GM10248 (cell line): Measurements from ENCODE around the gene IRF2.

Experiments
- CTCF ChIA-PET: fragments of 300-600 bp; sonication (Branson Sonifier 250); formaldehyde crosslinking; extraction: SDS; loops from one replicate; lab custom pipeline; 2021; ENCODE audit warnings: antibody characterized with exemption; lab: Yijun Ruan, JAX
- POLR2A ChIA-PET: fragments of 350-650 bp; sonication (Branson Sonifier 250); formaldehyde crosslinking; extraction: SDS; loops from one replicate; lab custom pipeline; 2020; ENCODE audit warnings: antibody characterized with exemption; lab: Yijun Ruan, JAX
- DNase-seq: peaks from one replicate; pipeline ENCODE4 v3.0.0; 2012; ENCODE audit errors: extremely low spot score
- TF ChIP-seq, protein P1 (sequence below): IDR thresholded peaks from 2 replicates; pipeline ENCODE4 v1.5.1; 2012; ENCODE audit warnings: mild to moderate bottlenecking, low read depth; ENCODE audit errors: extremely low read depth, missing control alignments, control extremely low read depth

The IRF2 gene

DNA sequence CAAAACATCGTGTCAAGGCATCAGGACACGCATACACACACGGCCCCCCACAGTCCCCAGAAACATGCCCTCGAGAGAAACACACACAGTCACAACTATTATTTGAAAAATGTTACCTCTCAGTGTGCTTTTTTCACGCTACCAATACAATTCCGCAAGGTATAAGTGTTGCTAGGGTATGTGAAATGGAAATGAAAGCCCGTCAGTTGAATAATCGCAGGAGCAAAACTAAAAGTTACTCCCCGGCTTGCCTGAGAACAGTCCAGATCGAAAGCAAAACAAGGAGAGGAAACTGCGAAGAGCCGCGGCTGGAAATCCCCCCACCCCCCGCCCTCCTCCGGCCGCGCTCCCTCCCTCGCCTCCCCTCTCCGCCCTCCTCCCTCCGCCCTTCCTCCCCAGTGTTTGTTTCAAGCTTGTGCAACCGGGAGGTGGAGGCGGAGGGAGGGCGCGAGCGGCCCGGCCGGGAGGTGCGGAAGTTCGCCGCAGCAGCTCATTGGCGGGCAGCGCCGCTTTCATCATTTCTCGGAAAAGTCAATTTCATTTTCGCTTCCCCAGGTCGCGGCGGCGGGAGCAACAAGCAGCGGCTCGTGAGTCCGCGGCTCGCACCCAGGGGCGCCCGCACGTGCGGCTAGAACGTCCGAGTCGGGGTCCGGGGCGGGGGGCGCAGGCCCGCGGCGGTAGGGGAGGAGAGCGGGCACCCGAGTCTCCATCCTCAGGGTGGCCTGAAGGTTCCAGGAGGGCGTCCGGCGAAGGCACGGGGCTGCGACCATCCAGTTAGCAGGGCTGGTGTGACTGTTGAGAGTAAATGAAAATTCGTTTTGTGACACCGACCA, at the start of gene IRF2:
TSS of gene IRF2 (minus strand) at position 288 of the 833 bp plus-strand sequence. CDS start 45,486 bp downstream, outside the sequence.
- CTCF ChIA-PET: interaction anchor here (1.1 to 1.2 kb wide), 4 partner anchors 10 to 212 kb away, joined by 3 to 4 read pairs (median 3); no protein-coding TSS in a partner anchor
- DNase-seq: peak; percentile 98
- TF ChIP-seq, protein P1, sequence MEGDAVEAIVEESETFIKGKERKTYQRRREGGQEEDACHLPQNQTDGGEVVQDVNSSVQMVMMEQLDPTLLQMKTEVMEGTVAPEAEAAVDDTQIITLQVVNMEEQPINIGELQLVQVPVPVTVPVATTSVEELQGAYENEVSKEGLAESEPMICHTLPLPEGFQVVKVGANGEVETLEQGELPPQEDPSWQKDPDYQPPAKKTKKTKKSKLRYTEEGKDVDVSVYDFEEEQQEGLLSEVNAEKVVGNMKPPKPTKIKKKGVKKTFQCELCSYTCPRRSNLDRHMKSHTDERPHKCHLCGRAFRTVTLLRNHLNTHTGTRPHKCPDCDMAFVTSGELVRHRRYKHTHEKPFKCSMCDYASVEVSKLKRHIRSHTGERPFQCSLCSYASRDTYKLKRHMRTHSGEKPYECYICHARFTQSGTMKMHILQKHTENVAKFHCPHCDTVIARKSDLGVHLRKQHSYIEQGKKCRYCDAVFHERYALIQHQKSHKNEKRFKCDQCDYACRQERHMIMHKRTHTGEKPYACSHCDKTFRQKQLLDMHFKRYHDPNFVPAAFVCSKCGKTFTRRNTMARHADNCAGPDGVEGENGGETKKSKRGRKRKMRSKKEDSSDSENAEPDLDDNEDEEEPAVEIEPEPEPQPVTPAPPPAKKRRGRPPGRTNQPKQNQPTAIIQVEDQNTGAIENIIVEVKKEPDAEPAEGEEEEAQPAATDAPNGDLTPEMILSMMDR: no peak
- POLR2A ChIA-PET: interaction anchor here (0.6 to 1.5 kb wide), 4 partner anchors 40 to 175 kb away, joined by 3 to 5 read pairs (median 4); partner anchors contain the start of genes CASP3 and PRIMPOL

DNA sequence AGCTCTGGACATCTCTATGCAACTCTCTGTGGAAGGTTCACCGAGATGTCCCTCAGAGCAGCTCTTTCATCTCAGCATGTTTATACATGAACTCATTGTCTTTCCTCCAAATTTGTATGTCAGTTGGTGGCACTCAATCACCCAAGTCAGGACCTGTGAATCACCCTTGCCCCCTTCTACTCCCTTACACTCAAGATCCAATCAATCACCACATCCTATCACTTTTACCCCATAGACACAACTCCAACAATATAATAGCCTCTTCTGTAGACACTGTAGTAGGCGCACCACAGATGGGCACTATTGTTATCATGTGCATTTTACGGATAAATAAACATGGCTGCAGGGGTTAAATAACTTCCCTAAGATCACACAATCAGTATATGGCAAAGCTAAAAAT, 41.3 kb upstream of the IRF2 start:
- POLR2A ChIA-PET: no interaction called here

DNA sequence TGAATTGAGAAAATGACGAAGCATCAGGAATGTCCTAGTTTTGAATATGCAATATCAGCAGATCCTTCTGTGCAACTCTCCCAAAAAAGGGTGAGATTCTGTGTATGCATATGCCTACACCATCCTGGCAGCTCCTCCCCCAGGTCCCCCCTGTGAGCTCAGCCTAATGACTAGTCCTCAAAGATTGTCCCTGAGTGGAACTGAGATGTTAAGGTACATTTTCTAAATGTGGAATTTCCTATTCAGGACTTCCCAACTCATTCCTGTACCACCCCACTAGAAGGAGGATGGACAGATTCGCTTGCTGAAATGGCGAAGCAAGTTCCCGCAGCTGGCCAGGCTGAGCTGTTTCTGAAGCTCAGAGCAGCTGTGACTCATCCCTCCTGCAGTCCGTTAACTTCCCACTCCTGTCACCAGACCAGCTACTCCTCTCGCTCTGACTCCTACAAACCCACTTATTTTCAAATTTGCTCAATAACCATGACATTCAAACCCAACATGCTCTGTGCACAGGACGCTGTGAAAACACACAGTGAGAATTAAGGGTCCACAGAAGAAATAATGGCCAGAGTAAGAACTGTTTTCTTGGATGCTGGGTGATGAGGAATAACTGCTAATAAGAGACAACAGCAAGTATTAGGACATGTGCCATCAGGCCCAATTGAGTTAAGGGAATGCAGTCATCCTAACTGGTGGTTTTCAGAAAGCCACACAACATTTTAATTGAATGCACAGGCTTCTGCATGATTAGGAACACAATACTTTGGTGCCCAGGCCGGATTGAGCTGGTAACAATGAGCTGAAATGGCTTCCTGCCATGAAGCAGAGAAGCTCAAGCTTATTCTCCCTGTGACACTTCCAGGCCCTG, 40.0 kb upstream of the IRF2 start:
- TF ChIP-seq, protein P1: no peak
- ChIA-PET CTCF (interaction anchor here (0.7 to 4.8 kb wide), 14 partner anchors 10 to 251 kb away, joined by 3 to 40 read pairs (median 4); no protein-coding TSS in a partner anchor), POLR2A (interaction anchor here (0.5 to 1.8 kb wide), 4 partner anchors 20 to 183 kb away, joined by 3 to 5 read pairs (median 4); partner anchors contain the start of gene IRF2)
- peak; percentile 89 for DNase-seq

More for the DNA sequence above, 41.3 kb upstream of the IRF2 start:
- CTCF ChIA-PET: interaction anchor here (0.7 to 4.8 kb wide), 4 partner anchors 9 to 252 kb away, joined by 3 to 40 read pairs (median 10); no protein-coding TSS in a partner anchor
- TF ChIP-seq, protein P1: no peak
- DNase-seq: no peak

DNA sequence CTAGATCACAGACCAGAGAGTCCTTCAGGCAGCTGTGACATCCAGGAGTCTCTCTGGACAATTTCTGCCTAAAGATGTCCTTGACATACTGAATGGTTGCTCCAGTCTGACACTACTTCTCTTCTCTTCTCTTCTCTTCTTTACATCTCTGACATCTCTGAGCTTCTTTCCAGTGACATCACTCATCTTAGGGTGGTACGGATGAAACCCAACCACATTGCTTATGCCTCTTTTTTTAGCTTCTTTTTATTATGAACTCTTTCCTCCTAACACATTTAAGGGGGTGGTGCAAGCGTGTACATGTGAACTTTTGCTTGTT, 39.4 kb upstream of the IRF2 start:
- no peak for DNase-seq
- POLR2A ChIA-PET: interaction anchor here (0.5 to 1.8 kb wide), 3 partner anchors 21 to 182 kb away, joined by 3 to 5 read pairs (median 4); partner anchors contain the start of gene IRF2
- TF ChIP-seq, protein P1: no peak
- CTCF ChIA-PET: interaction anchor here (0.7 to 4.8 kb wide), 12 partner anchors 10 to 250 kb away, joined by 3 to 40 read pairs (median 4); no protein-coding TSS in a partner anchor

DNA sequence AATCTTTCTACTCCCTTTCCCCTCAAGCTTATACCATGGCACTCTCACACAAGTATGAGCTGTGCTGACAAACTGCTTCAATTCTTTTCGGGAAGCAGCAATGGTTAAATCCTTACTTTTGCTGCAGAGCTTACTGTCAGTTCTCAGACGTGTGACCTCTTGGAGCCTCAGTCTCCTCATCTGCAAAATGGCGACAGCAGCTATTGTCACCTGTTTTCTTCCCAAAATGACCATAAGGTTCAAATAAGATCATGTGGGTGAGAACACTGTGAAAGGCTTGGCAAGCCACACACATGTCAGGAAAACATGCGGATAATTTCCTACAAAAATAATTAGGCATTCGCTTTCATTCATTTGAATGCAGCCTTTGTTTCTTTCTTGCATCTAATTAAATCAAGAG, 36.8 kb upstream of the IRF2 start:
- ChIA-PET CTCF (interaction anchor here (1.3 to 2.3 kb wide), 2 partner anchors 11 to 247 kb away, joined by 4 to 8 read pairs; no protein-coding TSS in a partner anchor), POLR2A (no interaction called here)
- DNase-seq: no peak
- TF ChIP-seq, protein P1: no peak
